ENCODE measurements around the gene ACTR3C. TPM values are rescaled to one million over a fixed set of nuclear protein-coding genes. Genes with fewer than 3 reads are reported as not detected.

Gene ACTR3C
- total and polyA plus RNA-seq, 10 of the 15 experiments (the other 5 are each of a cell fraction or from before 2014, with no cell fraction given): 2.0 to 10.2 (median 6.3) TPM

DNA sequence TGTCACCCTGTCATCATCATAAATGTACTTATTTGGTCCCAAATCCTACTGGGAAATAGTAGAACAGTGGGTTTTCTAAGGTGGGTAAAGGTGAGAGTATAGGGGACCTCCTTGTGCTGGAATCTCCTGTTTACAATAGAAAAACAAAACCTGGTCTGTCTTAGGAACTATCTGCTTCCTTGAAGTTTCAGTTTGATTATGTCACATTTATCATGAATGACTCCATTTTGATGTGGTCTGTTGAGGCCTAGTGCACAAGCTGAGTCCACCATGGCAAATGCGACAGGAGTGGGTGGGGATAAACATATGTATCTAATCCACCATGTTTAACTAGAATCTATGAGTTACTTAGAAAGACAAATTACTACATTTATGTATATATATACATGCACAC is 32.3 kb upstream of the ACTR3C start (continued):
- TF ChIP-seq, protein P1, sequence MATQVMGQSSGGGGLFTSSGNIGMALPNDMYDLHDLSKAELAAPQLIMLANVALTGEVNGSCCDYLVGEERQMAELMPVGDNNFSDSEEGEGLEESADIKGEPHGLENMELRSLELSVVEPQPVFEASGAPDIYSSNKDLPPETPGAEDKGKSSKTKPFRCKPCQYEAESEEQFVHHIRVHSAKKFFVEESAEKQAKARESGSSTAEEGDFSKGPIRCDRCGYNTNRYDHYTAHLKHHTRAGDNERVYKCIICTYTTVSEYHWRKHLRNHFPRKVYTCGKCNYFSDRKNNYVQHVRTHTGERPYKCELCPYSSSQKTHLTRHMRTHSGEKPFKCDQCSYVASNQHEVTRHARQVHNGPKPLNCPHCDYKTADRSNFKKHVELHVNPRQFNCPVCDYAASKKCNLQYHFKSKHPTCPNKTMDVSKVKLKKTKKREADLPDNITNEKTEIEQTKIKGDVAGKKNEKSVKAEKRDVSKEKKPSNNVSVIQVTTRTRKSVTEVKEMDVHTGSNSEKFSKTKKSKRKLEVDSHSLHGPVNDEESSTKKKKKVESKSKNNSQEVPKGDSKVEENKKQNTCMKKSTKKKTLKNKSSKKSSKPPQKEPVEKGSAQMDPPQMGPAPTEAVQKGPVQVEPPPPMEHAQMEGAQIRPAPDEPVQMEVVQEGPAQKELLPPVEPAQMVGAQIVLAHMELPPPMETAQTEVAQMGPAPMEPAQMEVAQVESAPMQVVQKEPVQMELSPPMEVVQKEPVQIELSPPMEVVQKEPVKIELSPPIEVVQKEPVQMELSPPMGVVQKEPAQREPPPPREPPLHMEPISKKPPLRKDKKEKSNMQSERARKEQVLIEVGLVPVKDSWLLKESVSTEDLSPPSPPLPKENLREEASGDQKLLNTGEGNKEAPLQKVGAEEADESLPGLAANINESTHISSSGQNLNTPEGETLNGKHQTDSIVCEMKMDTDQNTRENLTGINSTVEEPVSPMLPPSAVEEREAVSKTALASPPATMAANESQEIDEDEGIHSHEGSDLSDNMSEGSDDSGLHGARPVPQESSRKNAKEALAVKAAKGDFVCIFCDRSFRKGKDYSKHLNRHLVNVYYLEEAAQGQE (IDR thresholded peaks at IDR 0.05; ENCODE audit: low read depth, low read length): no peak
- no peak for TF ChIP-seq BMI1 (IDR thresholded peaks at IDR 0.05; ENCODE audit: borderline replicate concordance)

DNA sequence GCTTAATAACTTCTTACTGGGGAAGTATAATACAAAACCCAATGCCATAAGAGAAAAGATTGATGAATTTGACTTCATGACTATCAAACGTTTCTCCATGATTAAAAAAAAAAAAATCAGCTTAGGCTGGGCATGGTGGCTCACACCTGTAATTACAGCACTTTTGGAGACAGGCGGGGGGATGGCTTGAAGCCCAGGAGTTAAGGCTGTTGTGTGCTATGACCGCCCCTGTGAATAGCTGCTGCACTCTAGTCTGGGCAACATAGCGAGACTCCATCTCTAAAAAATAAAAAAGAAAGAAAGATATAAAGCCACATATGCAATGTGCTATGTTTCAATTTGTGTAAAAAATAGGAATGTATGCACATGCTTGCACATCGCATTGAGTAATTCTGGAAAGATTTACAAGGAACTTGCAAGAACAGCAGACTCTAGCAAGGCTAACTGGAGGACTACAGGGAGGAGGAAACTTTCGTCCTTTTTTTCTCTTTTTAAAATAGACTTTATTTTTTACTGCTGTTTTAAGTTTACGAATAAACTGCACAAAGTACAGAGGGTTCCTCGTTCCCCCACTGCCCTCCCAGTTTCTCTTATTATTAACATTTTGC is 28.3 kb upstream of the ACTR3C start:
- H3K9me3 ChIP-seq (replicated peaks; ENCODE audit: control insufficient read depth, insufficient read depth, low read length): no peaks in the 10 kb centered on the region; the same call in 2 of the 3 replicates
- no peaks in the 10 kb centered on the region for H3K36me3 ChIP-seq (ENCODE audit: control insufficient read depth in 2 of 2, insufficient read depth in 2 of 2, low read length in 1 of 2)
- no peak overlapping the region for H3K4me3 ChIP-seq
- H3K27ac ChIP-seq (ENCODE audit: control insufficient read depth, insufficient read depth): no peak overlapping the region
- ChIA-PET POLR2A (no interaction called here), RAD21 (ENCODE audit: unreplicated experiment) (no interaction called here), SMC1A (ENCODE audit: uncharacterized antibody, unreplicated experiment) (no interaction called here), CTCF (no interaction called here)
- TF ChIP-seq, protein P2, sequence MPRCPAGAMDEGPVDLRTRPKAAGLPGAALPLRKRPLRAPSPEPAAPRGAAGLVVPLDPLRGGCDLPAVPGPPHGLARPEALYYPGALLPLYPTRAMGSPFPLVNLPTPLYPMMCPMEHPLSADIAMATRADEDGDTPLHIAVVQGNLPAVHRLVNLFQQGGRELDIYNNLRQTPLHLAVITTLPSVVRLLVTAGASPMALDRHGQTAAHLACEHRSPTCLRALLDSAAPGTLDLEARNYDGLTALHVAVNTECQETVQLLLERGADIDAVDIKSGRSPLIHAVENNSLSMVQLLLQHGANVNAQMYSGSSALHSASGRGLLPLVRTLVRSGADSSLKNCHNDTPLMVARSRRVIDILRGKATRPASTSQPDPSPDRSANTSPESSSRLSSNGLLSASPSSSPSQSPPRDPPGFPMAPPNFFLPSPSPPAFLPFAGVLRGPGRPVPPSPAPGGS (IDR thresholded peaks at IDR 0.05; ENCODE audit: borderline replicate concordance, insufficient read depth, low read depth, low read length, poor library complexity, severe bottlenecking): peak; percentile 55
- TF ChIP-seq, protein P3, sequence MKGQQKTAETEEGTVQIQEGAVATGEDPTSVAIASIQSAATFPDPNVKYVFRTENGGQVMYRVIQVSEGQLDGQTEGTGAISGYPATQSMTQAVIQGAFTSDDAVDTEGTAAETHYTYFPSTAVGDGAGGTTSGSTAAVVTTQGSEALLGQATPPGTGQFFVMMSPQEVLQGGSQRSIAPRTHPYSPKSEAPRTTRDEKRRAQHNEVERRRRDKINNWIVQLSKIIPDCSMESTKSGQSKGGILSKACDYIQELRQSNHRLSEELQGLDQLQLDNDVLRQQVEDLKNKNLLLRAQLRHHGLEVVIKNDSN (IDR thresholded peaks at IDR 0.05; ENCODE audit: borderline replicate concordance, extremely low read length, insufficient read depth, low read depth, low read length): no peak
- TF ChIP-seq, protein P4, sequence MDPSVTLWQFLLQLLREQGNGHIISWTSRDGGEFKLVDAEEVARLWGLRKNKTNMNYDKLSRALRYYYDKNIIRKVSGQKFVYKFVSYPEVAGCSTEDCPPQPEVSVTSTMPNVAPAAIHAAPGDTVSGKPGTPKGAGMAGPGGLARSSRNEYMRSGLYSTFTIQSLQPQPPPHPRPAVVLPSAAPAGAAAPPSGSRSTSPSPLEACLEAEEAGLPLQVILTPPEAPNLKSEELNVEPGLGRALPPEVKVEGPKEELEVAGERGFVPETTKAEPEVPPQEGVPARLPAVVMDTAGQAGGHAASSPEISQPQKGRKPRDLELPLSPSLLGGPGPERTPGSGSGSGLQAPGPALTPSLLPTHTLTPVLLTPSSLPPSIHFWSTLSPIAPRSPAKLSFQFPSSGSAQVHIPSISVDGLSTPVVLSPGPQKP (IDR thresholded peaks at IDR 0.05; ENCODE audit: low read depth, low read length): no peak
- TF ChIP-seq ZBED1 (IDR thresholded peaks at IDR 0.05; ENCODE audit: borderline replicate concordance): no peak
- no peak for TF ChIP-seq MYC (IDR thresholded peaks at IDR 0.05; ENCODE audit: insufficient read depth, insufficient read length, insufficient replicate concordance, low read length, severe bottlenecking)
- TF ChIP-seq, protein P5, sequence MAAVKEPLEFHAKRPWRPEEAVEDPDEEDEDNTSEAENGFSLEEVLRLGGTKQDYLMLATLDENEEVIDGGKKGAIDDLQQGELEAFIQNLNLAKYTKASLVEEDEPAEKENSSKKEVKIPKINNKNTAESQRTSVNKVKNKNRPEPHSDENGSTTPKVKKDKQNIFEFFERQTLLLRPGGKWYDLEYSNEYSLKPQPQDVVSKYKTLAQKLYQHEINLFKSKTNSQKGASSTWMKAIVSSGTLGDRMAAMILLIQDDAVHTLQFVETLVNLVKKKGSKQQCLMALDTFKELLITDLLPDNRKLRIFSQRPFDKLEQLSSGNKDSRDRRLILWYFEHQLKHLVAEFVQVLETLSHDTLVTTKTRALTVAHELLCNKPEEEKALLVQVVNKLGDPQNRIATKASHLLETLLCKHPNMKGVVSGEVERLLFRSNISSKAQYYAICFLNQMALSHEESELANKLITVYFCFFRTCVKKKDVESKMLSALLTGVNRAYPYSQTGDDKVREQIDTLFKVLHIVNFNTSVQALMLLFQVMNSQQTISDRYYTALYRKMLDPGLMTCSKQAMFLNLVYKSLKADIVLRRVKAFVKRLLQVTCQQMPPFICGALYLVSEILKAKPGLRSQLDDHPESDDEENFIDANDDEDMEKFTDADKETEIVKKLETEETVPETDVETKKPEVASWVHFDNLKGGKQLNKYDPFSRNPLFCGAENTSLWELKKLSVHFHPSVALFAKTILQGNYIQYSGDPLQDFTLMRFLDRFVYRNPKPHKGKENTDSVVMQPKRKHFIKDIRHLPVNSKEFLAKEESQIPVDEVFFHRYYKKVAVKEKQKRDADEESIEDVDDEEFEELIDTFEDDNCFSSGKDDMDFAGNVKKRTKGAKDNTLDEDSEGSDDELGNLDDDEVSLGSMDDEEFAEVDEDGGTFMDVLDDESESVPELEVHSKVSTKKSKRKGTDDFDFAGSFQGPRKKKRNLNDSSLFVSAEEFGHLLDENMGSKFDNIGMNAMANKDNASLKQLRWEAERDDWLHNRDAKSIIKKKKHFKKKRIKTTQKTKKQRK (IDR thresholded peaks at IDR 0.05; ENCODE audit: low read depth, low read length): no peak
- H3K9ac ChIP-seq (ENCODE audit: control insufficient read depth, insufficient read depth, low read length): no peak overlapping the region
- peaks cover 11% of the 10 kb centered on the region for H3K4me1 ChIP-seq (ENCODE audit: control insufficient read depth, insufficient read depth, low read length)
- DNase-seq (ENCODE audit: low read depth, low spot score): no peak
- peak; percentile 48; the same call in 1 of the 3 replicates for ATAC-seq
- no peaks in the 10 kb centered on the region for H3K79me2 ChIP-seq (ENCODE audit: control insufficient read depth, insufficient read depth, low read length)
- no peak overlapping the region for H3K4me2 ChIP-seq (ENCODE audit: control insufficient read depth, insufficient read depth)
- WGBS (ENCODE audit: insufficient coverage, insufficient replicate concordance, low lambda C conversion rate, missing lambda C conversion rate): 54% methylated on average over 8 of the region's 8 CpGs
- intact Hi-C loops (cut with micrococcal nuclease; ENCODE audit: unreplicated experiment) (no loop called here), in situ Hi-C loops (cut with MboI) (no loop called here)
- H2AFZ ChIP-seq (ENCODE audit: control insufficient read depth, low read depth, low read length): no peak overlapping the region
- no peaks in the 10 kb centered on the region for H3K27me3 ChIP-seq (replicated peaks in 1 of 2; ENCODE audit: control insufficient read depth in 2 of 2, insufficient read depth in 2 of 2, low read length in 1 of 2)
- no peak for FAIRE-seq
- no peaks in the 10 kb centered on the region for H4K20me1 ChIP-seq (ENCODE audit: control insufficient read depth, insufficient read depth)
- no TSS peak for BruUV-seq (replicated peaks)
